HEK293 (cell line): ENCODE data around the gene PARD3B.
A peak's percentile ranks its signal among the peaks of the same experiment; 100 is the strongest.

Experiments
- GLIS1 ChIP-seq: fragments of 450-650 bp; formaldehyde crosslinking; IDR thresholded peaks from 2 replicates; pipeline ENCODE4 v1.5.1; 2016; ENCODE audit warnings: missing biosample characterization, missing genetic modification characterization
- KLF1 ChIP-seq: fragments of 450-650 bp; formaldehyde crosslinking; IDR thresholded peaks from 2 replicates; pipeline ENCODE4 v1.5.1; 2016; ENCODE audit warnings: missing biosample characterization, missing genetic modification characterization
- KLF8 ChIP-seq: fragments of 450-650 bp; formaldehyde crosslinking; IDR thresholded peaks from 2 replicates; pipeline ENCODE4 v1.5.1; 2016; ENCODE audit warnings: missing biosample characterization, missing genetic modification characterization
- REPIN1 ChIP-seq: fragments of 450-650 bp; formaldehyde crosslinking; IDR thresholded peaks from 2 replicates; pipeline ENCODE4 v1.5.1; 2017; ENCODE audit warnings: missing biosample characterization, missing genetic modification characterization, low read depth
- SALL2 ChIP-seq: fragments of 450-650 bp; formaldehyde crosslinking; IDR thresholded peaks from 2 replicates; pipeline ENCODE4 v1.5.0; 2017; ENCODE audit warnings: missing biosample characterization, mild to moderate bottlenecking, missing genetic modification characterization, borderline replicate concordance
- TRIM28 ChIP-seq: IDR thresholded peaks from 2 replicates; pipeline ENCODE4 v1.6.1; 2011; ENCODE audit warnings: low read length, control low read depth, borderline replicate concordance
- YY1 ChIP-seq: fragments of 450-650 bp; formaldehyde crosslinking; IDR thresholded peaks from 2 replicates; pipeline ENCODE4 v1.5.1; 2018; ENCODE audit warnings: missing biosample characterization, missing genetic modification characterization
- ZBTB21 ChIP-seq: fragments of 450-650 bp; formaldehyde crosslinking; IDR thresholded peaks from 2 replicates; pipeline ENCODE4 v1.5.1; 2017; ENCODE audit warnings: missing biosample characterization, missing genetic modification characterization
- ZBTB48 ChIP-seq: fragments of 450-650 bp; formaldehyde crosslinking; IDR thresholded peaks from 2 replicates; pipeline ENCODE4 v1.5.1; 2016; ENCODE audit warnings: missing biosample characterization, missing genetic modification characterization
- ZNF10 ChIP-seq: fragments of 450-650 bp; formaldehyde crosslinking; IDR thresholded peaks from 2 replicates; pipeline ENCODE4 v1.5.1; 2017; ENCODE audit warnings: missing biosample characterization, missing genetic modification characterization
- ZNF146 ChIP-seq: fragments of 450-650 bp; formaldehyde crosslinking; IDR thresholded peaks from 2 replicates; pipeline ENCODE4 v1.5.1; 2016; ENCODE audit warnings: missing biosample characterization, missing genetic modification characterization
- ZNF157 ChIP-seq: fragments of 450-650 bp; formaldehyde crosslinking; IDR thresholded peaks from 2 replicates; pipeline ENCODE4 v1.5.1; 2016; ENCODE audit warnings: missing biosample characterization, missing genetic modification characterization
- ZNF175 ChIP-seq: fragments of 450-650 bp; formaldehyde crosslinking; IDR thresholded peaks from 2 replicates; pipeline ENCODE4 v1.5.1; 2016; ENCODE audit warnings: missing biosample characterization, missing genetic modification characterization
- ZNF266 ChIP-seq: fragments of 450-650 bp; formaldehyde crosslinking; IDR thresholded peaks from 2 replicates; pipeline ENCODE4 v1.5.1; 2016; ENCODE audit warnings: missing biosample characterization, missing genetic modification characterization, low read depth
- ZNF341 ChIP-seq: fragments of 450-650 bp; formaldehyde crosslinking; IDR thresholded peaks from 2 replicates; pipeline ENCODE4; 2016; ENCODE audit warnings: low read depth, missing biosample characterization, missing genetic modification characterization
- ZNF366 ChIP-seq: fragments of 450-650 bp; formaldehyde crosslinking; conservative IDR thresholded peaks from 2 replicates; pipeline ENCODE4 v1.5.1; 2016; ENCODE audit warnings: missing biosample characterization, missing genetic modification characterization
- ZNF394 ChIP-seq: fragments of 450-650 bp; formaldehyde crosslinking; IDR thresholded peaks from 2 replicates; pipeline ENCODE4 v1.5.1; 2016; ENCODE audit warnings: missing biosample characterization, missing genetic modification characterization, mild to moderate bottlenecking, moderate library complexity, borderline replicate concordance
- ZNF404 ChIP-seq: fragments of 450-650 bp; formaldehyde crosslinking; IDR thresholded peaks from 2 replicates; pipeline ENCODE4 v1.5.1; 2017; ENCODE audit warnings: missing biosample characterization, missing genetic modification characterization
- ZNF423 ChIP-seq: fragments of 450-650 bp; formaldehyde crosslinking; IDR thresholded peaks from 2 replicates; pipeline ENCODE4 v1.5.1; 2016; ENCODE audit warnings: missing biosample characterization, missing genetic modification characterization
- ZNF48 ChIP-seq: fragments of 450-650 bp; formaldehyde crosslinking; IDR thresholded peaks from 2 replicates; pipeline ENCODE4 v1.5.1; 2016; ENCODE audit warnings: missing biosample characterization, missing genetic modification characterization
- ZNF544 ChIP-seq: fragments of 450-650 bp; formaldehyde crosslinking; IDR thresholded peaks from 2 replicates; pipeline ENCODE4 v1.5.0; 2017; ENCODE audit warnings: missing biosample characterization, missing genetic modification characterization
- ZNF571 ChIP-seq: fragments of 450-650 bp; formaldehyde crosslinking; IDR thresholded peaks from 2 replicates; pipeline ENCODE4 v1.5.0; 2017; ENCODE audit warnings: missing biosample characterization, missing genetic modification characterization
- ZNF596 ChIP-seq: fragments of 450-650 bp; IDR thresholded peaks from 2 replicates; pipeline ENCODE4 v1.5.0; 2018; ENCODE audit warnings: missing biosample characterization, mild to moderate bottlenecking, missing genetic modification characterization, moderate library complexity
- ZNF660 ChIP-seq: fragments of 450-650 bp; IDR thresholded peaks from 2 replicates; pipeline ENCODE4 v1.5.1; 2018; ENCODE audit warnings: missing biosample characterization, mild to moderate bottlenecking, missing genetic modification characterization
- ZNF677 ChIP-seq: fragments of 450-650 bp; IDR thresholded peaks from 2 replicates; pipeline ENCODE4 v1.5.0; 2018; ENCODE audit warnings: missing biosample characterization, mild to moderate bottlenecking, missing genetic modification characterization, moderate library complexity
- ZNF701 ChIP-seq: fragments of 450-650 bp; formaldehyde crosslinking; IDR thresholded peaks from 2 replicates; pipeline ENCODE4 v1.5.1; 2016; ENCODE audit warnings: missing biosample characterization, missing genetic modification characterization
- ZNF707 ChIP-seq: fragments of 450-650 bp; formaldehyde crosslinking; IDR thresholded peaks from 2 replicates; pipeline ENCODE4 v1.5.1; 2016; ENCODE audit warnings: missing biosample characterization, missing genetic modification characterization
- ZNF837 ChIP-seq: fragments of 450-650 bp; formaldehyde crosslinking; IDR thresholded peaks from 2 replicates; pipeline ENCODE4 v1.5.1; 2016; ENCODE audit warnings: missing biosample characterization, missing genetic modification characterization
- ZSCAN16 ChIP-seq: fragments of 450-650 bp; formaldehyde crosslinking; IDR thresholded peaks from 2 replicates; pipeline ENCODE4 v1.5.1; 2016; ENCODE audit warnings: missing biosample characterization, missing genetic modification characterization
- ZXDB ChIP-seq: fragments of 450-650 bp; formaldehyde crosslinking; IDR thresholded peaks from 2 replicates; pipeline ENCODE4 v1.5.1; 2016; ENCODE audit warnings: missing biosample characterization, missing genetic modification characterization
- TF ChIP-seq, protein P1 (sequence below): fragments of 450-650 bp; formaldehyde crosslinking; IDR thresholded peaks from 2 replicates; pipeline ENCODE4 v1.5.1; 2016; ENCODE audit warnings: missing biosample characterization, missing genetic modification characterization
- TF ChIP-seq, protein P2 (sequence below): fragments of 450-650 bp; formaldehyde crosslinking; IDR thresholded peaks from 2 replicates; pipeline ENCODE4 v1.5.1; 2017; ENCODE audit warnings: missing biosample characterization, missing genetic modification characterization
- TF ChIP-seq, protein P3 (sequence below): fragments of 450-650 bp; formaldehyde crosslinking; IDR thresholded peaks from 2 replicates; pipeline ENCODE4 v1.5.1; 2017; ENCODE audit warnings: missing biosample characterization, missing genetic modification characterization
- TF ChIP-seq, protein P4 (sequence below): fragments of 450-650 bp; IDR thresholded peaks from 2 replicates; pipeline ENCODE4 v1.5.1; 2018; ENCODE audit warnings: missing biosample characterization, mild to moderate bottlenecking, missing genetic modification characterization
- TF ChIP-seq, protein P5 (sequence below): fragments of 450-650 bp; formaldehyde crosslinking; IDR thresholded peaks from 2 replicates; pipeline ENCODE4 v1.5.1; 2016; ENCODE audit warnings: missing biosample characterization, missing genetic modification characterization

Gene PARD3B

DNA sequence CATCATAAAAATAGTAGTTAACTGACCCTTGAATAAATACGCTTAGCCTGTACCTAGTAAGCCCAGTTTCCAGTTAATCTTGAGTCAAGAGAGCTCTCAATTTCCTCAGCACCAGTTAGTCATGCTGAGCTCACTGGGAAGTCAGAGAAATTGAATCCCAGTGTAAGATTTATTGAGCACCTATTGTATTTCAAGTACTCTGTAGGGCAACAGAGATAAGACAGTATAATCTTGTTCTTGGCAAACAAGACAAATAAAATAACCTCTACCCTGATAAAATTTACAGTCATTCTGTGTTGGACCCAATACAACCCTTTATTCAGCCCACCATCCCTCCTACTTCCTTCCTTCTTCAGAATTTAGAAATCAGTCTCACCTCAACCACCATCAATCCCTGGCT, 1065.2 kb downstream of the PARD3B start (continued):
- no peak for TF ChIP-seq ZNF366 (tag by site-specific recombination)
- TF ChIP-seq ZBTB21 (tag by site-specific recombination), result no peak
- TF ChIP-seq, protein P1, sequence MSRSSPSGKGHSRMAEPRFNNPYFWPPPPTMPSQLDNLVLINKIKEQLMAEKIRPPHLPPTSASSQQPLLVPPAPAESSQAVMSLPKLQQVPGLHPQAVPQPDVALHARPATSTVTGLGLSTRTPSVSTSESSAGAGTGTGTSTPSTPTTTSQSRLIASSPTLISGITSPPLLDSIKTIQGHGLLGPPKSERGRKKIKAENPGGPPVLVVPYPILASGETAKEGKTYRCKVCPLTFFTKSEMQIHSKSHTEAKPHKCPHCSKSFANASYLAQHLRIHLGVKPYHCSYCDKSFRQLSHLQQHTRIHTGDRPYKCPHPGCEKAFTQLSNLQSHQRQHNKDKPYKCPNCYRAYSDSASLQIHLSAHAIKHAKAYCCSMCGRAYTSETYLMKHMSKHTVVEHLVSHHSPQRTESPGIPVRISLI, result no peak
- no peak for TF ChIP-seq ZNF394
- TF ChIP-seq ZNF660 (tag by site-specific recombination), result 0 out of 2 replicates have a peak, but pooled peaks have one; percentile 22
- TF ChIP-seq, protein P2, sequence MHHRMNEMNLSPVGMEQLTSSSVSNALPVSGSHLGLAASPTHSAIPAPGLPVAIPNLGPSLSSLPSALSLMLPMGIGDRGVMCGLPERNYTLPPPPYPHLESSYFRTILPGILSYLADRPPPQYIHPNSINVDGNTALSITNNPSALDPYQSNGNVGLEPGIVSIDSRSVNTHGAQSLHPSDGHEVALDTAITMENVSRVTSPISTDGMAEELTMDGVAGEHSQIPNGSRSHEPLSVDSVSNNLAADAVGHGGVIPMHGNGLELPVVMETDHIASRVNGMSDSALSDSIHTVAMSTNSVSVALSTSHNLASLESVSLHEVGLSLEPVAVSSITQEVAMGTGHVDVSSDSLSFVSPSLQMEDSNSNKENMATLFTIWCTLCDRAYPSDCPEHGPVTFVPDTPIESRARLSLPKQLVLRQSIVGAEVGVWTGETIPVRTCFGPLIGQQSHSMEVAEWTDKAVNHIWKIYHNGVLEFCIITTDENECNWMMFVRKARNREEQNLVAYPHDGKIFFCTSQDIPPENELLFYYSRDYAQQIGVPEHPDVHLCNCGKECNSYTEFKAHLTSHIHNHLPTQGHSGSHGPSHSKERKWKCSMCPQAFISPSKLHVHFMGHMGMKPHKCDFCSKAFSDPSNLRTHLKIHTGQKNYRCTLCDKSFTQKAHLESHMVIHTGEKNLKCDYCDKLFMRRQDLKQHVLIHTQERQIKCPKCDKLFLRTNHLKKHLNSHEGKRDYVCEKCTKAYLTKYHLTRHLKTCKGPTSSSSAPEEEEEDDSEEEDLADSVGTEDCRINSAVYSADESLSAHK (tag by site-specific recombination), result peak; percentile 54
- TF ChIP-seq, protein P3, sequence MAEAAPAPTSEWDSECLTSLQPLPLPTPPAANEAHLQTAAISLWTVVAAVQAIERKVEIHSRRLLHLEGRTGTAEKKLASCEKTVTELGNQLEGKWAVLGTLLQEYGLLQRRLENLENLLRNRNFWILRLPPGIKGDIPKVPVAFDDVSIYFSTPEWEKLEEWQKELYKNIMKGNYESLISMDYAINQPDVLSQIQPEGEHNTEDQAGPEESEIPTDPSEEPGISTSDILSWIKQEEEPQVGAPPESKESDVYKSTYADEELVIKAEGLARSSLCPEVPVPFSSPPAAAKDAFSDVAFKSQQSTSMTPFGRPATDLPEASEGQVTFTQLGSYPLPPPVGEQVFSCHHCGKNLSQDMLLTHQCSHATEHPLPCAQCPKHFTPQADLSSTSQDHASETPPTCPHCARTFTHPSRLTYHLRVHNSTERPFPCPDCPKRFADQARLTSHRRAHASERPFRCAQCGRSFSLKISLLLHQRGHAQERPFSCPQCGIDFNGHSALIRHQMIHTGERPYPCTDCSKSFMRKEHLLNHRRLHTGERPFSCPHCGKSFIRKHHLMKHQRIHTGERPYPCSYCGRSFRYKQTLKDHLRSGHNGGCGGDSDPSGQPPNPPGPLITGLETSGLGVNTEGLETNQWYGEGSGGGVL (tag by site-specific recombination), result no peak
- TF ChIP-seq REPIN1 (tag by site-specific recombination), result no peak
- TF ChIP-seq ZNF423, result no peak
- no peak for TF ChIP-seq ZNF677 (tag by site-specific recombination)
- TF ChIP-seq ZNF175 (tag by site-specific recombination), result no peak
- TF ChIP-seq YY1 (tag by site-specific recombination), result no peak
- peak; percentile 53; the same call in 1 of the 2 replicates for TF ChIP-seq ZXDB (tag by site-specific recombination)
- TF ChIP-seq, protein P4, sequence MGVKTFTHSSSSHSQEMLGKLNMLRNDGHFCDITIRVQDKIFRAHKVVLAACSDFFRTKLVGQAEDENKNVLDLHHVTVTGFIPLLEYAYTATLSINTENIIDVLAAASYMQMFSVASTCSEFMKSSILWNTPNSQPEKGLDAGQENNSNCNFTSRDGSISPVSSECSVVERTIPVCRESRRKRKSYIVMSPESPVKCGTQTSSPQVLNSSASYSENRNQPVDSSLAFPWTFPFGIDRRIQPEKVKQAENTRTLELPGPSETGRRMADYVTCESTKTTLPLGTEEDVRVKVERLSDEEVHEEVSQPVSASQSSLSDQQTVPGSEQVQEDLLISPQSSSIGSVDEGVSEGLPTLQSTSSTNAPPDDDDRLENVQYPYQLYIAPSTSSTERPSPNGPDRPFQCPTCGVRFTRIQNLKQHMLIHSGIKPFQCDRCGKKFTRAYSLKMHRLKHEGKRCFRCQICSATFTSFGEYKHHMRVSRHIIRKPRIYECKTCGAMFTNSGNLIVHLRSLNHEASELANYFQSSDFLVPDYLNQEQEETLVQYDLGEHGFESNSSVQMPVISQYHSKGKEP, result 0 out of 2 replicates have a peak, but pooled peaks have one; percentile 12
- no peak for TF ChIP-seq ZNF571 (tag by site-specific recombination)
- no peak for TF ChIP-seq GLIS1 (tag by site-specific recombination)
- peak; percentile 68; the same call in 1 of the 2 replicates for TF ChIP-seq TRIM28
- no peak for TF ChIP-seq ZNF48 (tag by site-specific recombination)
- no peak for TF ChIP-seq ZSCAN16 (tag by site-specific recombination)
- no peak for TF ChIP-seq ZNF157 (tag by site-specific recombination)
- no peak for TF ChIP-seq ZNF10 (tag by site-specific recombination)
- TF ChIP-seq ZNF266 (tag by site-specific recombination), result no peak
- TF ChIP-seq ZNF146 (tag by site-specific recombination), result no peak
- no peak for TF ChIP-seq ZNF404 (tag by site-specific recombination)
- no peak for TF ChIP-seq ZNF837
- no peak for TF ChIP-seq ZNF707
- TF ChIP-seq KLF8 (tag by site-specific recombination), result no peak
- TF ChIP-seq ZNF341 (tag by site-specific recombination), result no peak
- no peak for TF ChIP-seq KLF1 (tag by site-specific recombination)
- no peak for TF ChIP-seq ZBTB48 (tag by site-specific recombination)
- TF ChIP-seq SALL2 (tag by site-specific recombination), result no peak
- TF ChIP-seq, protein P5, sequence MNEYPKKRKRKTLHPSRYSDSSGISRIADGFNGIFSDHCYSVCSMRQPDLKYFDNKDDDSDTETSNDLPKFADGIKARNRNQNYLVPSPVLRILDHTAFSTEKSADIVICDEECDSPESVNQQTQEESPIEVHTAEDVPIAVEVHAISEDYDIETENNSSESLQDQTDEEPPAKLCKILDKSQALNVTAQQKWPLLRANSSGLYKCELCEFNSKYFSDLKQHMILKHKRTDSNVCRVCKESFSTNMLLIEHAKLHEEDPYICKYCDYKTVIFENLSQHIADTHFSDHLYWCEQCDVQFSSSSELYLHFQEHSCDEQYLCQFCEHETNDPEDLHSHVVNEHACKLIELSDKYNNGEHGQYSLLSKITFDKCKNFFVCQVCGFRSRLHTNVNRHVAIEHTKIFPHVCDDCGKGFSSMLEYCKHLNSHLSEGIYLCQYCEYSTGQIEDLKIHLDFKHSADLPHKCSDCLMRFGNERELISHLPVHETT (tag by site-specific recombination), result no peak
- TF ChIP-seq ZNF544 (tag by site-specific recombination), result no peak
- no peak for TF ChIP-seq ZNF701 (tag by site-specific recombination)
- TF ChIP-seq ZNF596 (tag by site-specific recombination), result no peak
